PFSK-1 (cell line): Measurements from ENCODE around the gene MRAP. TPM values are rescaled to one million over a fixed set of nuclear protein-coding genes. Genes with fewer than 3 reads are reported as not detected.

Experiments
- FOXP2 ChIP-seq: optimal IDR thresholded peaks from 2 replicates; pipeline ENCODE3; 2011; ENCODE audit warnings: borderline replicate concordance, control low read depth, inconsistent platforms; ENCODE audit not compliant: insufficient read depth; ENCODE audit errors: extremely low read length, extremely low read depth
- POLR2AphosphoS5 ChIP-seq: IDR thresholded peaks from 2 replicates; pipeline ENCODE4 v1.6.1; 2012; ENCODE audit warnings: low read depth, mild to moderate bottlenecking, control low read depth, low read length, moderate library complexity
- SIN3A ChIP-seq: IDR thresholded peaks from 2 replicates; pipeline ENCODE4 v1.6.1; 2012; ENCODE audit warnings: mild to moderate bottlenecking, low read length, moderate library complexity, borderline replicate concordance; ENCODE audit not compliant: insufficient read depth
- TAF1 ChIP-seq: IDR thresholded peaks from 2 replicates; pipeline ENCODE4 v1.6.1; 2012; ENCODE audit warnings: low read length, control low read depth, borderline replicate concordance; ENCODE audit not compliant: insufficient read depth
- polyA plus RNA-seq: library from polyadenylated mRNA; unstranded; fragments of >200 nt; gene quantifications from one replicate; pipeline ENCODE4 v1.2.1, GENCODE V29; 2012; ENCODE audit warnings: low read depth, missing spikeins; ENCODE audit not compliant: insufficient read length
- TF ChIP-seq, protein P1 (sequence below), 2 experiments: IDR thresholded peaks; 2 replicates each; pipeline versions ENCODE4 v1.6.1 to v1.8.0; 2011 to 2012; ENCODE audit warnings: low read depth in 2 of 2, low read length in 2 of 2, control low read depth in 1 of 2, inconsistent platforms in 1 of 2, mild to moderate bottlenecking in 1 of 2, moderate library complexity in 1 of 2; ENCODE audit not compliant: insufficient read depth in 1 of 2

MRAP gene
- not detected for polyA plus RNA-seq

DNA sequence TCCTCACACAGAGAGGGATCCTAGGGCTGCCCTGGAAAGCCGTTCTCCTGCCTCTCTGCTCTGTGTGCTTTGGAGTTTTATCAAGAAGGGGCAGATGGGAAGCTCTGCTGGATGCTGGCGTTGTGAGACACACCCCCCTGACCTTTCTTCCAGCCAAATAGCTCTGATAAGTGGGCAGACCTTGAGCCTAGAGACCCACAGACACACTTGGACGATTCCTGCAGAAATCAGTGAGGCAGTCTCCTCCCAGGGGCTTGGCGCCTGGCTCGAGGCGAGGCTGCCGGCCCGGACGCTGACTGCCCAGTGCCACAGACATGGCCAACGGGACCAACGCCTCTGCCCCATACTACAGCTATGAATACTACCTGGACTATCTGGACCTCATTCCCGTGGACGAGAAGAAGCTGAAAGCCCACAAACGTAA lies at the start of gene MRAP:
TSS of gene MRAP (plus strand) at position 198 of the 424 bp plus-strand sequence. CDS start at position 315, 117 bp downstream.
- no peak for TF ChIP-seq SIN3A
- TF ChIP-seq, protein P1, sequence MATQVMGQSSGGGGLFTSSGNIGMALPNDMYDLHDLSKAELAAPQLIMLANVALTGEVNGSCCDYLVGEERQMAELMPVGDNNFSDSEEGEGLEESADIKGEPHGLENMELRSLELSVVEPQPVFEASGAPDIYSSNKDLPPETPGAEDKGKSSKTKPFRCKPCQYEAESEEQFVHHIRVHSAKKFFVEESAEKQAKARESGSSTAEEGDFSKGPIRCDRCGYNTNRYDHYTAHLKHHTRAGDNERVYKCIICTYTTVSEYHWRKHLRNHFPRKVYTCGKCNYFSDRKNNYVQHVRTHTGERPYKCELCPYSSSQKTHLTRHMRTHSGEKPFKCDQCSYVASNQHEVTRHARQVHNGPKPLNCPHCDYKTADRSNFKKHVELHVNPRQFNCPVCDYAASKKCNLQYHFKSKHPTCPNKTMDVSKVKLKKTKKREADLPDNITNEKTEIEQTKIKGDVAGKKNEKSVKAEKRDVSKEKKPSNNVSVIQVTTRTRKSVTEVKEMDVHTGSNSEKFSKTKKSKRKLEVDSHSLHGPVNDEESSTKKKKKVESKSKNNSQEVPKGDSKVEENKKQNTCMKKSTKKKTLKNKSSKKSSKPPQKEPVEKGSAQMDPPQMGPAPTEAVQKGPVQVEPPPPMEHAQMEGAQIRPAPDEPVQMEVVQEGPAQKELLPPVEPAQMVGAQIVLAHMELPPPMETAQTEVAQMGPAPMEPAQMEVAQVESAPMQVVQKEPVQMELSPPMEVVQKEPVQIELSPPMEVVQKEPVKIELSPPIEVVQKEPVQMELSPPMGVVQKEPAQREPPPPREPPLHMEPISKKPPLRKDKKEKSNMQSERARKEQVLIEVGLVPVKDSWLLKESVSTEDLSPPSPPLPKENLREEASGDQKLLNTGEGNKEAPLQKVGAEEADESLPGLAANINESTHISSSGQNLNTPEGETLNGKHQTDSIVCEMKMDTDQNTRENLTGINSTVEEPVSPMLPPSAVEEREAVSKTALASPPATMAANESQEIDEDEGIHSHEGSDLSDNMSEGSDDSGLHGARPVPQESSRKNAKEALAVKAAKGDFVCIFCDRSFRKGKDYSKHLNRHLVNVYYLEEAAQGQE (IDR thresholded peaks at IDR 0.05; ENCODE audit: insufficient read depth in 1 of 2, low read depth in 2 of 2, low read length in 2 of 2) = no peak

DNA sequence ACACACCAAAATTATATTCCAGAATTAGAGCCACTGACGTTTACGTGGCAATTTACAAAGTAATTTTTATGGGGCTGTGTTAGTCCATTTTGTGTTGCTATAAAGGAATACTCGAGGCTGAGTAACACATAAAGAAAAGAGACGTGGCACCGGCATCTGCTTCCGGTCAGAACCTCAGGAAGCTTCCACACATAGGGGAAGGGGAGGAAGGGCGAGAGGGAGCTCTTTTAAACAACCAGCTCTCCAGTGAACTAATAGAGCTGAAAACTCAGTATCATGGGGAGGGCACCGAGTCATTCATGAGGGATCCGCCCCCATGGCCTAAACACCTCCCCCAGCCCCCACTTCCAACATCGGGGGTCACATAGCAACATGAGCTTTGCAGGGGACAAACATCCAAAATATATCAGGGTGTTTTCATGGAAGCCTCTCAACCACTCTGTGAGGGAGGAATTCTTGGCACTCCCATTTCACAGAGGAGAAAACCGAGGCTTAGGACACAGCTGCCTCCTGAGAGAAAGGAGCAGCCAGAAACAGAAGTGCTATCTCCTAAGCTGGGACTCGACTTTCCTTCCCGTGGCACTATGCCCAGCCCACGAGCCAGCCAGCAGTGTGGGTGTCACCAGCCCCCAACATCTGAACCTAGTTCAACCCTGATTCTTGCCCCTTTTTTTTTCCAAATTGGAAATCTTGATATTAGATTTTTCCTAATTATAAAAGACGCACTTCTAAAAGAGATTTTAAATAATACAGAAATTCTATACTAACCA lies 49.0 kb upstream of the MRAP start:
- TF ChIP-seq SIN3A = 0 out of 2 replicates have a peak, but pooled peaks have one; percentile 16
- TF ChIP-seq FOXP2 = no peak

DNA sequence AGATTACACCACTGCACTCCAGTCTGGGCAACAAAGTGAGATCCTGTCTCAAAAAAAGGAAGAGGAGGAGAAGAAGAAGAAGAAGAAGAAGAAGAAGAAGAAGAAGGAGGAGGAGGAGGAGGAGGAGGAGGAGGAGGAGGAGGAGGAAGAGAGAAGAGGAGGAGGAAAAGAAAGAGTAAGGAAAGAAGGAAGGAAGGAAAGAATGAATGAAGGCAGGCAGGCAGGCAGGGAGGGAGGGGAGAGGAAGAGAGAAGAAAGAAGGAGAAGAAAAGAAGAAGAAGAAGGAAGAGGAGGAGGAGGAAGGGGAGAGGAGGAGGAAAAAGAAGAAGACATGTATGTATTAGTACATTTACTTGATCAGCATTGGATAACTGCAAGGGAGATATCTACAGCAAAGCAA lies 46.5 kb upstream of the MRAP start:
- TF ChIP-seq SIN3A (no peak), POLR2AphosphoS5 (no peak), FOXP2 (no peak), TAF1 (no peak)
- TF ChIP-seq, protein P1 (IDR thresholded peaks at IDR 0.05; ENCODE audit: insufficient read depth in 1 of 2, low read depth in 2 of 2, low read length in 2 of 2) = no peak

DNA sequence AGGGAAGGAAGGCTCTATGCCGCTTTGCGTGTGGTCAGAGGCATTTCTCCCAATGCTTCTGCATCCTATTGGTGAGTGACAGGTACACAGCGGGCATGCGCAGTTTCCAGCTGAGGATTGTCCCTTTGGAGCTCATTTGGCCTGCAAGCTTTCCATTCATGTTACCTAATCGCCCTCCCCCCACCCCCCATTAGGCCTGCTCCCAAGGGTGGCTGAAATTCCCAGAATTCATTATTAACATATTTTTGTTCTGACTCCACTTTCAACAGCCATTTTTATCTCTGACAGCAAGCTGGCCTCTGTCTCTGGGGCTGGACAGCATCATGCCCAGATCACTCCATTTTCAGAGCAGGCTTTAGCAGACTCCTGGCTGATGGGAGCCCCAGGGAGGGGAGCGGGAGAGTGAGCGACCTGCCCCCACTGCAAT lies 45.4 kb upstream of the MRAP start:
- no peak for TF ChIP-seq SIN3A
- TF ChIP-seq TAF1 = no peak
- TF ChIP-seq, protein P1 (IDR thresholded peaks at IDR 0.05; ENCODE audit: insufficient read depth in 1 of 2, low read depth in 2 of 2, low read length in 2 of 2) = no peak
- no peak for TF ChIP-seq FOXP2
- TF ChIP-seq POLR2AphosphoS5 = no peak

DNA sequence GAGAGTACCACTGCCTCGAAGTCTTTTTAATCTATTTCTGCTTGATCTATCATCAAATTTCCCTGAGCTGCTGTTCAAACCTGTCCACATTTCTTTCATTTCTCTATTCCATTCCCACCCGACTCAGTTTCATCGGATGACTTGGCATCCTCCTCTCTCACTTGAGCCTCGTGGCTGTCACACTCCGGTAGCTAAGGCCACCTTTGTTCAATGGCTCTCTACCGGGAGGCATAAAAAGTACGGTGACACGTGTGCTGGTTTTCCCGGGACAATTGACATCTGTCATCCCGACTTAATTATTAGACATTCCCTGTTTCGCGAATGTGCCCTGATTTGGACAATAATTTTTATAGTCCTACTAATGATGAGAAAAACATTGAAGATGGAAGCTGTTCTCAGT lies 42.4 kb upstream of the MRAP start:
- no peak for TF ChIP-seq TAF1
- TF ChIP-seq, protein P1 (IDR thresholded peaks at IDR 0.05; ENCODE audit: insufficient read depth in 1 of 2, low read depth in 2 of 2, low read length in 2 of 2) = no peak
- no peak for TF ChIP-seq POLR2AphosphoS5
- TF ChIP-seq SIN3A = no peak
- TF ChIP-seq FOXP2 = no peak
